GM21360 (cell line): Measurements from ENCODE around the gene MAPT.
"Not testable (repeated sequence)": the region's sequence is repeated elsewhere in the genome, so short reads cannot be mapped to it uniquely, and the experiment has no call there.

Experiments used
- ATAC-seq: cut with Tn5 transposase; IDR thresholded peaks from one replicate; pipeline ENCODE4 v1.9.1; 2021; ENCODE audit warnings: mild to moderate bottlenecking, moderate library complexity; ENCODE audit not compliant: unreplicated experiment

Gene MAPT

GRCh38 chr17:45896803-45897693, 2.7 kb downstream of the MAPT start:
- ATAC-seq: no peak

GRCh38 chr17:45900136-45900535, 5.8 kb downstream of the MAPT start:
- ATAC-seq: no peak

DNA sequence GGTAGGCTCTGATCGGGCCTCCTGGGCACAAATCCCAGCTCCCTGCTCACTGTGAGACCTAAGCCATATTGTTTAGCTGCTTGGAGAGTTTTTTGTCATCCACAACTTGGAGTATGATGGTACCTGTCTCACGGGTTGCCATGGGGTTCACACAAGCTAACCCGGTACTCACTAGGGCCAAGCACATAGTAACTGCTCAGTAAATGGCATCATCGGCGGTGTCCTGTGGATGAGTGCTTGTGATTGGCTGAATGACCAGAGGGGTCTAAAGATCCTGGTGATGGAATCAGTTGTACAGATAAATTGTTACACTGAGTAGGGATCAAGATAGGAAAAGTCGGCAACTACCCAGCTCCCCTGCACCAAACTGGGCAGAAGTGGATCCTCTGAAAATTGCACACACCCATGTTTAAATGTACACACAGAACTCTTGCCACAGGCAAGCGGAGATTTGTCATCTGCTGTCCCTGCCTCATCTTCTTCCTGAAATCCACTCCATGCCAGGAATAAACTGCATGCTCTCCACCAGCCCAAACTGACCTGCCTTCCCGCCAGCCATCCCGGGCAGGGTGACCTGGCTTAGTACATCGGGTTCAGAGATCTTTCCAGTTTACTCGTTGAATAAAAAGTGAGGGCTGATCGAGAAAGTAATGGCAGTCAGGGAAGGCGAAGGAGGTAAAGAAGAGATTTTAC, 6.5 kb downstream of the MAPT start:
- no peak for ATAC-seq

DNA sequence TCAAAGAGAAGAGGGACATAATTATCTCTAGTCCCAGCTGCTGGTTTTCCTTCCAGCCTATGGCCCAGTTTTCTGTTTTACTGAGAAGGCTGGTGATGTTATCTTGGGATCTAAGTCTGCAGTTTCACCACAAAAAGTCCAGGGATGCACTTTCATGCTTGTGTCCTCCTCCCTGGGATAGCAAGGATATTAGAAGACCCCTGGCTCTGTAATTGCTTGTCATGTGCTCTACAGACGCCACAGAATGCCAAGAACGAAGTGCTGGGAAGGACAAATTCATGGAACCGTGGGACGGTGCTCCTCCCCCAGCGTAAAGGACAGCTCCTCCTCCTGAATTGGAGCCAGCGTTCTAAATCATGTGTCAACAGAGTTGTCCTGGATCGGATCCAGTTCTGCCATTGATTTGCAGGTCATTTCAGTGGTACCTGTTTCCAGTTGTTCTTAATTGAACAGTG, 8.6 kb downstream of the MAPT start:
- ATAC-seq: no peak

GRCh38 chr17:45904866-45905265, 10.5 kb downstream of the MAPT start:
- ATAC-seq: no peak

DNA sequence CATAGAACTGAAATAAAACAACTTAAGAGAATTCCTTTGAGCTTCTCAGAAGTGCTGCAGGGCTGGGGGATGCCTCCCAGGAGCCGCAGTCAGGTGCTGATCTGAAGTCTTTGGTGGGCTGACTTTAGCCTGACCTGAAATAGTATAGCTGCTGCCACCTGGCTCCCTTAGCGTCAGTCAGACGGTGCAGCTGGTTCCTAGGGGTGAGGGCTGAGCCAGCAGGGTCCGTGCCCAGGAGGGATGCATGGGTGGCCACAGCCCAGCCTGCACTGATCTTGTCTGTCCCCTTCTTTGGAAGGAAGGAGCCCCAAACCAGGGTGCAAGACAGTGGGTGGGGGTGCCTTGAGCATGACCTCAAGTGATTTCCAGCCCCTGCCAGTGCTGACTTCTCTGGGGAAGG, 11.5 kb downstream of the MAPT start:
- ATAC-seq: no peak

- ATAC-seq: no peak
These were observed 11.9 kb downstream of the MAPT start for GRCh38 chr17:45906237-45906636.

- ATAC-seq: no peak
These were observed 12.7 kb downstream of the MAPT start for GRCh38 chr17:45906927-45907622.

DNA sequence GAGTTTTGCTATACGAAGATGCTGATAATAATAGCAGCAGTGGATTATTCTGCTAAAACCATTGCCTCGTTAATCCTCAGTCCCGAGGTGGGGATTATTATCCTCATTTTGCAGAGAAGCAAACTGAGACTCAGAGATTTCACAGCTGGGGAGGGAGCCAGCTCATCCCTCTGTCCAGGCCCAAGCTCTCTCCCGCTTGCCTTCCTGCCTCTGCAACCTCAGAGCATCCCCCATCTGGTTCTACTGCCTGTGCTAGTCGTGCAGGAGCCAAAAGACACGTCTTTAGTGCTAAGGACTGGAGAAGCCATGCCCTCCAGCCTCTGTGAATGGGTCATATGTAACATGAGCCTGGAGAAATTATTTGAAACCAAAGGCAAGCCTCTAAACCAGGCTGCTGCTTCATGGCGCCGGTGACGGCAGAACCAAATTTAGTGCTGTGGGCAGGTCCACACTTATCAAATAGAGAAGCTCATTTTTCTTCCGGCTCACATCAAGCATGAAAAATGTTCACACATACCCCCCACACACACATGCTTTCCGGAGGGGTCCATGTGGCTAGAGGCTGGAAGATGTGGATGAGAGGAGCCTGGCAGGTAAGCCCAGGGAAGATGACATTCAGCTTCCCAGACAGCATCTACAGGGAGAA, 13.5 kb downstream of the MAPT start:
- no peak for ATAC-seq

DNA sequence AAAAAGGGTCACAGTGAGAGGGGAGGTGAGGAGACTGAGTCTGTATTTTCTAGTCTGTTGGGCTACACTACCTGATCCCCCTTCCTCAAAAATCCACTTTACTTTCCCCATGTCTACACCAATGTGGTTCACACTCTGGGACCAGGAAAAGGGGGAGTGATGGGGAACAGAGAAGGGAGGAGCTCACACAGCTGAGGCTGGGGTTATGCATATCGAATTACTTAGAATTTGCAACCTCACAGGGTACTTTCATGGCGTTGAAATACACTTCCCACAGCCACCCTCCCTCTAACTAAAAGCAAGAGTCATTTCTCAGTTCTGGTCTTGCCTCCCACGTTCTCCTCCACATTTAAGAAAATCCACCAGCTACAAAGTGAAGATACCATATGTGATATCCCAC, 14.1 kb downstream of the MAPT start:
- ATAC-seq: no peak

GRCh38 chr17:45908935-45909334, 14.6 kb downstream of the MAPT start:
- no peak for ATAC-seq

- ATAC-seq: no peak
These were observed 16.3 kb downstream of the MAPT start for GRCh38 chr17:45910667-45911066.

GRCh38 chr17:45912319-45912718, 18.0 kb downstream of the MAPT start:
- ATAC-seq: no peak

DNA sequence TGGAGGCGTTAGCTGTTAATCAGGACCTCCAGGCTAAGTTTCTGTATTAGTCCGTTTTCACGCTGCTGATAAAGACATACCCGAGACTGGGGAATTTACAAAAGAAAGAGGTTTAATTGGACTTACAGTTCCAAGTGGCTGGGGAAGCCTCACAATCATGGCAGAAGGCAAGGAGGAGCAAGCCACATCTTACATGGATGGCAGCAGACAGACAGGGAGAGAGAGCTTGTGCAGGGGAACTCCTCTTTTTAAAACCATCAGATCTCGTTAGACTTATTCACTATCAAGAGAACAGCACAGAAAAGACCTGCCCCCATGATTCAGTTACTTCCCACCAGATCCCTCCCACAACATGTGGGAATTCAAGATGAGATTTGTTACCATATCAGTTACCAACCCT, 18.7 kb downstream of the MAPT start:
- ATAC-seq: not testable (repeated sequence)

DNA sequence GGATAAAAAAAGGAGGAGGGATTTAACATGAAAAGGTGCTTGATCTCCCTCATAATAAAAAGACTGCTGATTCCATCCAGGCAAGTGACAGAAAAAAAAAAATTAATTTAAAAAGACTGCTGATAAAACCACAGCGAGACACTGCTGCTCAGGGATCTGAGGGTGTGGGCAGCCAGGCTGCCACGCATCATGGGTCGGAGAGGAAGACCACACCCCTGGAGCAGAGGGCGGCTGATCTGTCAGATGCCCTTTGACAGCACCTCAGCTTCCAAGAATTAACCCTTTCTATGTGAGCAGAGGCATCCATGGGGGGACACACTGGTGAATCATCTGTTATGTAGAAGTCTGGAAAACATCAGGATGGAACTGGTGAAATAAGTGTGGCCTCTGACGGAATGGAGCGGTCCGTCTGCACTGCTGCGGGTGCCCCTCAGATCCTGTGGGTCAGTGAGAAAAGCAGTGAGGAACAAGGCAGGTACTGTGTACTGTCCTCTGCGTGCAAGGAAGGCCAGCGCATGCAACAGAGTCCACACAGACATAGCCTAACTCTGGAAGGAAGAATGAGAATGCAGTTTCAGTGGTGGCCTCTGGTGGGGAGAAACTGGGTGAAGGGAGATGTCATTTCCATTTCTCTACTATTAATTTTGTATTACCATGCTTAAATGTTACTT, 19.8 kb downstream of the MAPT start:
- ATAC-seq: no peak

- no peak for ATAC-seq
These were observed 20.9 kb downstream of the MAPT start for GRCh38 chr17:45915263-45915662.

DNA sequence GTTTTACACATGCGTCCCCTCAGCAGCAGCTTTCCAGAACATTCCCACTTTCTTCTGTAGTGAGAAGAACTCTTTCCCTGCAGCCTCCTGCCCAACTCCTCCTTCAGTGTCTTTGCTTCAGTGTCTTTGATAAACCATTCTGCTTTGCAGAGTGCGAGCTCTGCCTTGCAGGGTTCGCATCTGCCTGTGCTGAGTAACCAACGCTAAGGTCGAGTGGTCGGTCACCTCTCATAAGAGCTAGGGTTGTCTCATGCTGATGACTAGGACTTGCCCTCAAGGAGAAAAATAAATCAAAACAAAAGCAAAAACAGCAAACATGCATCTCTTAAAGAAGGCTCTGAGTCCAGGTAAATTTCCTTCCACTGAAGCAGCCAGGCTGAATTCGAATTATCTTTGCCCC, 22.7 kb downstream of the MAPT start:
- ATAC-seq: no peak

DNA sequence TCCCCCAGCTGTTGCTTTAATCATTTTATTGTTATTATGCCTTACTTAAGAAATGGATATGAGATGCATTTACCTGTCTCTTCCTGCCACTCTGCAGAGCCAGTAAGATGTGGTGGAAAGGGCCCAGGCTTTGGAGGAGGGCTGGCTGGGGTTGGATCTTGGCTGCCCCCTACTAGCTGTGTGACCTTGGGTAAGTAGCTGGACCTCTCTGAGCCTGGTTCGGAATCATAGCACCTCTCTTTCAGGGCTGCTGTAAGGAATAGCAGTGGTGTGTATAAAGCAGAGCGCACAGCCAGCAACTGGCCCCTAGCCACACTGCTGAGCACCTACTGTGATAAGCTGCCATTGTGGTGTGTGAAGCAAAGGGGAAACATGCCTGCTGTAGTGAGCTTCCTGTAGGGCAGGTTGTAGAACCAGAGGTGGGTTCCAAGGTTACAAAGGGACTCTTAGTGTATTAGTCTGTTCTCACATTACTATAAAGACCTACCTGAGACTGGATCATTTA, 23.9 kb downstream of the MAPT start:
- ATAC-seq: no peak

DNA sequence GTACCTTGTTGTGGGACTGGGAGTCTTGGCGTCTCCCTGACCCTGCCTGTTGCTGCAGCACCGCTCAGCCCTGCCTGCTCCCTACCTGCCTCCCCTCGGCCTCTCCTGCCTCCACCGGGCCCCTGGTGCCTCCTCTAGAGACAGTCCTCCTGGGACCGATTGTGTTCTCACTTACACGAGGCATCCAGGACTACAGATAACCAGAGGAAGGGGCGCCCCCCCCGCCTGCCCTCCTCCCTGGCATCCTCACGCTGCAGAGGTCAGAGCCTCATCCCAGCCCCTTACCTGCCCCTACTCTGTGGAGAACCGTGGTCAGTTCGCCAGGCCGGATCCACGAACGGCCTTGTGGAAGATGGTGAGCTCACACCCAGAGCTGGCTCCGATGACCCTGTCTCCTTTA, 24.8 kb downstream of the MAPT start:
- no peak for ATAC-seq

DNA sequence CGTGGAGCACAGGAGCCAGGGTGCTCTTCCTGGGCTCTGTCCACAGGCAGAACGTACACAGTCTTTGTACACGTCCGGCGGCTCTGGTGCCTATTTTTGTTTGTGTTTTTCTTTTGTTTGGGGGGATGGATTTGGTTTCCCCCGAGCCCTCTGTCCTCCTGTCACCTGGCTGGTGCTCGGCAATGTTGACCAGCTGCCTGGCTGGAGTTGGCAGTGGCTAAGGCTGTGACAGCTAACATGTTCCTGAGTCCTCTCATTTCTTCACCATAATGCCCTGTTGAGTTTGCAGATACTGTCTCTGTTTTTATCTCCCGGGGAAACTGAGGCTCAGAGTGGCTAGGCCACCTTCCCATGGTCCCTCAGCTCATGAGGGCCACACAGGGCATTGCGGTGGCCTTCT, 25.7 kb downstream of the MAPT start:
- ATAC-seq: no peak
